ENCODE results near the gene MEF2D.

The MEF2D gene

GRCh38 chr1:156467906-156468305, 32.7 kb downstream of the MEF2D start:
- H3K27me3 ChIP-seq (ENCODE audit: insufficient read depth, poor library complexity, severe bottlenecking): no peaks in the 10 kb centered on the region
- no peak for DNase-seq (ENCODE audit: low read depth in 1 of 2, low spot score in 1 of 2)
- TF ChIP-seq GABPA (IDR thresholded peaks at IDR 0.05; ENCODE audit: low read depth): no peak
- TF ChIP-seq, protein P1, sequence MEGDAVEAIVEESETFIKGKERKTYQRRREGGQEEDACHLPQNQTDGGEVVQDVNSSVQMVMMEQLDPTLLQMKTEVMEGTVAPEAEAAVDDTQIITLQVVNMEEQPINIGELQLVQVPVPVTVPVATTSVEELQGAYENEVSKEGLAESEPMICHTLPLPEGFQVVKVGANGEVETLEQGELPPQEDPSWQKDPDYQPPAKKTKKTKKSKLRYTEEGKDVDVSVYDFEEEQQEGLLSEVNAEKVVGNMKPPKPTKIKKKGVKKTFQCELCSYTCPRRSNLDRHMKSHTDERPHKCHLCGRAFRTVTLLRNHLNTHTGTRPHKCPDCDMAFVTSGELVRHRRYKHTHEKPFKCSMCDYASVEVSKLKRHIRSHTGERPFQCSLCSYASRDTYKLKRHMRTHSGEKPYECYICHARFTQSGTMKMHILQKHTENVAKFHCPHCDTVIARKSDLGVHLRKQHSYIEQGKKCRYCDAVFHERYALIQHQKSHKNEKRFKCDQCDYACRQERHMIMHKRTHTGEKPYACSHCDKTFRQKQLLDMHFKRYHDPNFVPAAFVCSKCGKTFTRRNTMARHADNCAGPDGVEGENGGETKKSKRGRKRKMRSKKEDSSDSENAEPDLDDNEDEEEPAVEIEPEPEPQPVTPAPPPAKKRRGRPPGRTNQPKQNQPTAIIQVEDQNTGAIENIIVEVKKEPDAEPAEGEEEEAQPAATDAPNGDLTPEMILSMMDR (IDR thresholded peaks at IDR 0.05; ENCODE audit: insufficient read depth, low read length): no peak
- TF ChIP-seq POLR2AphosphoS5 (IDR thresholded peaks at IDR 0.05; ENCODE audit: low read depth): no peak
- no peak for TF ChIP-seq SPI1 (IDR thresholded peaks at IDR 0.05; ENCODE audit: borderline replicate concordance, low read depth)
- TF ChIP-seq, protein P2, sequence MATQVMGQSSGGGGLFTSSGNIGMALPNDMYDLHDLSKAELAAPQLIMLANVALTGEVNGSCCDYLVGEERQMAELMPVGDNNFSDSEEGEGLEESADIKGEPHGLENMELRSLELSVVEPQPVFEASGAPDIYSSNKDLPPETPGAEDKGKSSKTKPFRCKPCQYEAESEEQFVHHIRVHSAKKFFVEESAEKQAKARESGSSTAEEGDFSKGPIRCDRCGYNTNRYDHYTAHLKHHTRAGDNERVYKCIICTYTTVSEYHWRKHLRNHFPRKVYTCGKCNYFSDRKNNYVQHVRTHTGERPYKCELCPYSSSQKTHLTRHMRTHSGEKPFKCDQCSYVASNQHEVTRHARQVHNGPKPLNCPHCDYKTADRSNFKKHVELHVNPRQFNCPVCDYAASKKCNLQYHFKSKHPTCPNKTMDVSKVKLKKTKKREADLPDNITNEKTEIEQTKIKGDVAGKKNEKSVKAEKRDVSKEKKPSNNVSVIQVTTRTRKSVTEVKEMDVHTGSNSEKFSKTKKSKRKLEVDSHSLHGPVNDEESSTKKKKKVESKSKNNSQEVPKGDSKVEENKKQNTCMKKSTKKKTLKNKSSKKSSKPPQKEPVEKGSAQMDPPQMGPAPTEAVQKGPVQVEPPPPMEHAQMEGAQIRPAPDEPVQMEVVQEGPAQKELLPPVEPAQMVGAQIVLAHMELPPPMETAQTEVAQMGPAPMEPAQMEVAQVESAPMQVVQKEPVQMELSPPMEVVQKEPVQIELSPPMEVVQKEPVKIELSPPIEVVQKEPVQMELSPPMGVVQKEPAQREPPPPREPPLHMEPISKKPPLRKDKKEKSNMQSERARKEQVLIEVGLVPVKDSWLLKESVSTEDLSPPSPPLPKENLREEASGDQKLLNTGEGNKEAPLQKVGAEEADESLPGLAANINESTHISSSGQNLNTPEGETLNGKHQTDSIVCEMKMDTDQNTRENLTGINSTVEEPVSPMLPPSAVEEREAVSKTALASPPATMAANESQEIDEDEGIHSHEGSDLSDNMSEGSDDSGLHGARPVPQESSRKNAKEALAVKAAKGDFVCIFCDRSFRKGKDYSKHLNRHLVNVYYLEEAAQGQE (IDR thresholded peaks at IDR 0.05; ENCODE audit: insufficient replicate concordance, low read depth): no peak
- H3K4me3 ChIP-seq (replicated peaks; ENCODE audit: insufficient read depth, low read length): no peak overlapping the region
- no peak overlapping the region for H3K27ac ChIP-seq (replicated peaks)

- no peak for TF ChIP-seq POLR2AphosphoS5 (IDR thresholded peaks at IDR 0.05; ENCODE audit: low read depth)
- TF ChIP-seq SPI1 (IDR thresholded peaks at IDR 0.05; ENCODE audit: borderline replicate concordance, low read depth): no peak
- TF ChIP-seq, protein P2 (IDR thresholded peaks at IDR 0.05; ENCODE audit: insufficient replicate concordance, low read depth): no peak
- no peak for TF ChIP-seq GABPA (IDR thresholded peaks at IDR 0.05; ENCODE audit: low read depth)
- TF ChIP-seq, protein P1 (IDR thresholded peaks at IDR 0.05; ENCODE audit: insufficient read depth, low read length): no peak
- H3K27ac ChIP-seq (replicated peaks): no peak overlapping the region
- no peak overlapping the region for H3K4me3 ChIP-seq (replicated peaks; ENCODE audit: insufficient read depth, low read length)
- DNase-seq (ENCODE audit: low read depth in 1 of 2, low spot score in 1 of 2): no peak
- H3K27me3 ChIP-seq (ENCODE audit: insufficient read depth, poor library complexity, severe bottlenecking): no peaks in the 10 kb centered on the region
Measured at GRCh38 chr1:156467385-156467784, 33.2 kb downstream of the MEF2D start.

- Histone ChIP-seq H3K27ac (replicated peaks) (no peak overlapping the region), H3K4me3 (replicated peaks; ENCODE audit: insufficient read depth, low read length) (no peak overlapping the region), H3K27me3 (ENCODE audit: insufficient read depth, poor library complexity, severe bottlenecking) (no peaks in the 10 kb centered on the region)
- DNase-seq (ENCODE audit: low read depth in 1 of 2, low spot score in 1 of 2): no peak
- TF ChIP-seq, protein P2 (IDR thresholded peaks at IDR 0.05; ENCODE audit: insufficient replicate concordance, low read depth): no peak
- TF ChIP-seq, protein P1 (IDR thresholded peaks at IDR 0.05; ENCODE audit: insufficient read depth, low read length): no peak
- TF ChIP-seq POLR2AphosphoS5 (IDR thresholded peaks at IDR 0.05; ENCODE audit: low read depth) (no peak), GABPA (IDR thresholded peaks at IDR 0.05; ENCODE audit: low read depth) (no peak), SPI1 (IDR thresholded peaks at IDR 0.05; ENCODE audit: borderline replicate concordance, low read depth) (no peak)
Measured at GRCh38 chr1:156465747-156466365, 34.7 kb downstream of the MEF2D start.

All from HL-60 (cell line).